Liver (tissue), 9 donors: ENCODE measurements around the gene TRIM46. TPM values are rescaled to one million over a fixed set of nuclear protein-coding genes. Genes with fewer than 3 reads are reported as not detected.

Source experiments
- DNase-seq: peaks from one replicate; pipeline ENCODE4 v3.0.0-alpha.2; 2017; ENCODE audit warnings: low spot score
- H3K27ac ChIP-seq, 2 donors: one replicate each; pipeline ENCODE4 v1.7.0; 2013; ENCODE audit warnings: inconsistent platforms in 2 of 2, low read length in 2 of 2, control low read depth in 1 of 2, low read depth in 1 of 2, mild to moderate bottlenecking in 1 of 2
- H3K27me3 ChIP-seq, 4 donors: one replicate each; pipeline versions ENCODE4 v1.6.1 to v1.7.0; 2013; ENCODE audit warnings: low read length in 3 of 4, inconsistent platforms in 1 of 4, mild to moderate bottlenecking in 1 of 4, moderate library complexity in 1 of 4; ENCODE audit not compliant: control insufficient read depth in 4 of 4, insufficient read depth in 4 of 4
- H3K36me3 ChIP-seq, 4 donors: one replicate each; pipeline versions ENCODE4 v1.6.1 to v1.7.0; 2013; ENCODE audit warnings: low read length in 3 of 4, mild to moderate bottlenecking in 3 of 4, low read depth in 1 of 4, moderate library complexity in 1 of 4; ENCODE audit not compliant: control insufficient read depth in 4 of 4, insufficient read depth in 3 of 4
- H3K4me1 ChIP-seq, 4 donors: one replicate each; pipeline versions ENCODE4 v1.6.1 to v1.7.0; 2013; ENCODE audit warnings: low read length in 3 of 4, mild to moderate bottlenecking in 3 of 4, moderate library complexity in 1 of 4; ENCODE audit not compliant: control insufficient read depth in 4 of 4, insufficient read depth in 4 of 4
- H3K4me3 ChIP-seq, 3 donors: one replicate each; pipeline versions ENCODE4 v1.6.1 to v1.7.0; 2013; ENCODE audit warnings: low read length in 3 of 3, control low read depth in 1 of 3, low read depth in 1 of 3, mild to moderate bottlenecking in 1 of 3
- H3K9ac ChIP-seq, 2 donors: one replicate each; pipeline ENCODE4 v1.7.0; 2013; ENCODE audit warnings: low read length in 2 of 2, mild to moderate bottlenecking in 2 of 2, moderate library complexity in 2 of 2, control low read depth in 1 of 2, low read depth in 1 of 2
- H3K9me3 ChIP-seq, 4 donors: one replicate each; pipeline versions ENCODE4 v1.6.1 to v1.7.0; 2013; ENCODE audit warnings: low read length in 3 of 4; ENCODE audit not compliant: control insufficient read depth in 4 of 4
- EGR1 ChIP-seq, 2 donors: IDR thresholded peaks; 2 replicates each; pipeline ENCODE4 v1.6.1; 2016 to 2018; ENCODE audit warnings: antibody characterized with exemption in 2 of 2, low read depth in 2 of 2
- FOXA2 ChIP-seq: IDR thresholded peaks from 2 replicates; pipeline ENCODE4 v1.6.1; 2016; ENCODE audit warnings: antibody characterized with exemption
- GABPA ChIP-seq, 2 donors: IDR thresholded peaks in 1 of 2; conservative IDR thresholded peaks in 1 of 2; 2 replicates each; pipeline ENCODE4 v1.6.1; 2016; ENCODE audit warnings: antibody characterized with exemption in 2 of 2, mild to moderate bottlenecking in 1 of 2, moderate library complexity in 1 of 2
- HNF4G ChIP-seq: IDR thresholded peaks from 2 replicates; pipeline ENCODE4 v1.6.1; 2016; ENCODE audit warnings: antibody characterized with exemption
- JUND ChIP-seq, 2 donors: IDR thresholded peaks; 2 replicates each; pipeline ENCODE4 v1.6.1; 2016; ENCODE audit warnings: antibody characterized with exemption in 2 of 2
- NR2F2 ChIP-seq: IDR thresholded peaks from 2 replicates; pipeline ENCODE4 v1.6.1; 2016; ENCODE audit warnings: antibody characterized with exemption
- SP1 ChIP-seq: IDR thresholded peaks from 2 replicates; pipeline ENCODE4 v1.6.1; 2018; ENCODE audit warnings: antibody characterized with exemption, mild to moderate bottlenecking
- YY1 ChIP-seq: IDR thresholded peaks from 2 replicates; pipeline ENCODE4 v1.6.1; 2016; ENCODE audit warnings: antibody characterized with exemption, mild to moderate bottlenecking
- WGBS: extraction: QIAGEN DNeasy Blood & Tissue Kit; methylation state at CpG from one replicate; pipeline ENCODE4 v1.1.7; 2013; 5-methylcytosine and 5-hydroxymethylcytosine counted together
- polyA plus RNA-seq, 2 donors: library from polyadenylated mRNA; stranded (reverse) in 1 of 2; unstranded in 1 of 2; fragments of 200-250 nt in 1 of 2; fragments of >200 nt in 1 of 2; fragmentation: Nextera tagmentation in 1 of 2; extraction: Ambion mirVana in 1 of 2; gene quantifications; one replicate each; pipeline versions ENCODE4 v1.2.1 to v1.2.3, GENCODE V29; 2013 to 2015
- total RNA-seq, 2 donors: library from RNA; depleted of rRNA; stranded (reverse); fragments of >200 nt; gene quantifications; one replicate each; pipeline ENCODE4 v1.2.3, GENCODE V29; 2014
- TF ChIP-seq, protein P1 (sequence below): IDR thresholded peaks from 2 replicates; pipeline ENCODE4 v1.6.1; 2016; ENCODE audit warnings: antibody characterized with exemption
- TF ChIP-seq, protein P2 (sequence below): IDR thresholded peaks from 2 replicates; pipeline ENCODE4 v1.6.1; 2016; ENCODE audit warnings: antibody characterized with exemption
- TF ChIP-seq, protein P3 (sequence below): IDR thresholded peaks from 2 replicates; pipeline ENCODE4 v1.6.1; 2016; ENCODE audit warnings: antibody characterized with exemption, mild to moderate bottlenecking
- TF ChIP-seq, protein P4 (sequence below): fragments of 150-350 bp; IDR thresholded peaks from 2 replicates; pipeline ENCODE4 v1.5.1; 2017; ENCODE audit warnings: improper control_type of control experiment, low read depth, low read length; ENCODE audit not compliant: missing input control
- donor health status: healthy.
- donor health status: healthy.
- donor health status: healthy.
- donor health status: healthy.
- donor health status: healthy.

The TRIM46 gene
- total and polyA plus RNA-seq, 4 donors: 0.07 to 0.17 (median 0.13) TPM

DNA sequence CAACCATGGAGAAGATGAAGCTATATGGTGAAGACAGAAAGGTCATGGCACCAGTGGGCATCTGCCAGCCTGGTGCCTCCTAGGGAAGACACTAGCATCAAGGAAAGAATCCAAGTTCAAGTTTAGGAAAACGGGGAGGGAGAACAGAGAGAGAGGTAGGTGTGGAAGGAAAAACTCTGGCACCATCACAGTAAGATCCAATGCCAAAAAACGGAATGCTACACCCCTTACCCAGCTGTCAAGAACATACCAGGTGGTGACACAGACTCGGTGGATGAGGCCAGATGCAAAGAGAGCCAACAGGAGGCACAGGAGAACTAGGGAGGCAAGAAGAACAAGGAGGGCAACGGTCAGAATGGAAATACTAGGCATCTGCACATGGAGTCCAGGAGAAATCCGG, 4.1 kb upstream of the TRIM46 start:
- Histone ChIP-seq H3K27ac (no peak overlapping the region), H3K4me3 (no peak overlapping the region), H3K36me3 (peaks cover 0 to 11% (median 5%) of the 10 kb centered on the region in 4 donors), H3K4me1 (peaks cover 0 to 21% (median 15%) of the 10 kb centered on the region in 4 donors), H3K27me3 (peaks cover 0 to 3% (median 0%) of the 10 kb centered on the region in 4 donors), H3K9me3 (no peaks in the 10 kb centered on the region), H3K9ac (no peak overlapping the region)
- WGBS: 76% methylated on average over 5 of the region's 5 CpGs
- DNase-seq: no peak
- TF ChIP-seq, protein P1, sequence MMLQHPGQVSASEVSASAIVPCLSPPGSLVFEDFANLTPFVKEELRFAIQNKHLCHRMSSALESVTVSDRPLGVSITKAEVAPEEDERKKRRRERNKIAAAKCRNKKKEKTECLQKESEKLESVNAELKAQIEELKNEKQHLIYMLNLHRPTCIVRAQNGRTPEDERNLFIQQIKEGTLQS: no peak
- TF ChIP-seq, protein P2, sequence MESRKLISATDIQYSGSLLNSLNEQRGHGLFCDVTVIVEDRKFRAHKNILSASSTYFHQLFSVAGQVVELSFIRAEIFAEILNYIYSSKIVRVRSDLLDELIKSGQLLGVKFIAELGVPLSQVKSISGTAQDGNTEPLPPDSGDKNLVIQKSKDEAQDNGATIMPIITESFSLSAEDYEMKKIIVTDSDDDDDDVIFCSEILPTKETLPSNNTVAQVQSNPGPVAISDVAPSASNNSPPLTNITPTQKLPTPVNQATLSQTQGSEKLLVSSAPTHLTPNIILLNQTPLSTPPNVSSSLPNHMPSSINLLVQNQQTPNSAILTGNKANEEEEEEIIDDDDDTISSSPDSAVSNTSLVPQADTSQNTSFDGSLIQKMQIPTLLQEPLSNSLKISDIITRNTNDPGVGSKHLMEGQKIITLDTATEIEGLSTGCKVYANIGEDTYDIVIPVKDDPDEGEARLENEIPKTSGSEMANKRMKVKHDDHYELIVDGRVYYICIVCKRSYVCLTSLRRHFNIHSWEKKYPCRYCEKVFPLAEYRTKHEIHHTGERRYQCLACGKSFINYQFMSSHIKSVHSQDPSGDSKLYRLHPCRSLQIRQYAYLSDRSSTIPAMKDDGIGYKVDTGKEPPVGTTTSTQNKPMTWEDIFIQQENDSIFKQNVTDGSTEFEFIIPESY: no peak
- no peak for TF ChIP-seq FOXA2
- TF ChIP-seq SP1: no peak
- no peak for TF ChIP-seq HNF4G
- TF ChIP-seq, protein P3, sequence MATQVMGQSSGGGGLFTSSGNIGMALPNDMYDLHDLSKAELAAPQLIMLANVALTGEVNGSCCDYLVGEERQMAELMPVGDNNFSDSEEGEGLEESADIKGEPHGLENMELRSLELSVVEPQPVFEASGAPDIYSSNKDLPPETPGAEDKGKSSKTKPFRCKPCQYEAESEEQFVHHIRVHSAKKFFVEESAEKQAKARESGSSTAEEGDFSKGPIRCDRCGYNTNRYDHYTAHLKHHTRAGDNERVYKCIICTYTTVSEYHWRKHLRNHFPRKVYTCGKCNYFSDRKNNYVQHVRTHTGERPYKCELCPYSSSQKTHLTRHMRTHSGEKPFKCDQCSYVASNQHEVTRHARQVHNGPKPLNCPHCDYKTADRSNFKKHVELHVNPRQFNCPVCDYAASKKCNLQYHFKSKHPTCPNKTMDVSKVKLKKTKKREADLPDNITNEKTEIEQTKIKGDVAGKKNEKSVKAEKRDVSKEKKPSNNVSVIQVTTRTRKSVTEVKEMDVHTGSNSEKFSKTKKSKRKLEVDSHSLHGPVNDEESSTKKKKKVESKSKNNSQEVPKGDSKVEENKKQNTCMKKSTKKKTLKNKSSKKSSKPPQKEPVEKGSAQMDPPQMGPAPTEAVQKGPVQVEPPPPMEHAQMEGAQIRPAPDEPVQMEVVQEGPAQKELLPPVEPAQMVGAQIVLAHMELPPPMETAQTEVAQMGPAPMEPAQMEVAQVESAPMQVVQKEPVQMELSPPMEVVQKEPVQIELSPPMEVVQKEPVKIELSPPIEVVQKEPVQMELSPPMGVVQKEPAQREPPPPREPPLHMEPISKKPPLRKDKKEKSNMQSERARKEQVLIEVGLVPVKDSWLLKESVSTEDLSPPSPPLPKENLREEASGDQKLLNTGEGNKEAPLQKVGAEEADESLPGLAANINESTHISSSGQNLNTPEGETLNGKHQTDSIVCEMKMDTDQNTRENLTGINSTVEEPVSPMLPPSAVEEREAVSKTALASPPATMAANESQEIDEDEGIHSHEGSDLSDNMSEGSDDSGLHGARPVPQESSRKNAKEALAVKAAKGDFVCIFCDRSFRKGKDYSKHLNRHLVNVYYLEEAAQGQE: no peak
- no peak for TF ChIP-seq GABPA (IDR thresholded peaks at IDR 0.05 in 1 of 2, conservative IDR thresholded peaks at IDR 0.05 in 1 of 2)
- TF ChIP-seq JUND (IDR thresholded peaks at IDR 0.05): no peak
- no peak for TF ChIP-seq EGR1 (IDR thresholded peaks at IDR 0.05; ENCODE audit: low read depth in 2 of 2)
- no peak for TF ChIP-seq NR2F2
- TF ChIP-seq, protein P4, sequence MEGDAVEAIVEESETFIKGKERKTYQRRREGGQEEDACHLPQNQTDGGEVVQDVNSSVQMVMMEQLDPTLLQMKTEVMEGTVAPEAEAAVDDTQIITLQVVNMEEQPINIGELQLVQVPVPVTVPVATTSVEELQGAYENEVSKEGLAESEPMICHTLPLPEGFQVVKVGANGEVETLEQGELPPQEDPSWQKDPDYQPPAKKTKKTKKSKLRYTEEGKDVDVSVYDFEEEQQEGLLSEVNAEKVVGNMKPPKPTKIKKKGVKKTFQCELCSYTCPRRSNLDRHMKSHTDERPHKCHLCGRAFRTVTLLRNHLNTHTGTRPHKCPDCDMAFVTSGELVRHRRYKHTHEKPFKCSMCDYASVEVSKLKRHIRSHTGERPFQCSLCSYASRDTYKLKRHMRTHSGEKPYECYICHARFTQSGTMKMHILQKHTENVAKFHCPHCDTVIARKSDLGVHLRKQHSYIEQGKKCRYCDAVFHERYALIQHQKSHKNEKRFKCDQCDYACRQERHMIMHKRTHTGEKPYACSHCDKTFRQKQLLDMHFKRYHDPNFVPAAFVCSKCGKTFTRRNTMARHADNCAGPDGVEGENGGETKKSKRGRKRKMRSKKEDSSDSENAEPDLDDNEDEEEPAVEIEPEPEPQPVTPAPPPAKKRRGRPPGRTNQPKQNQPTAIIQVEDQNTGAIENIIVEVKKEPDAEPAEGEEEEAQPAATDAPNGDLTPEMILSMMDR: no peak

DNA sequence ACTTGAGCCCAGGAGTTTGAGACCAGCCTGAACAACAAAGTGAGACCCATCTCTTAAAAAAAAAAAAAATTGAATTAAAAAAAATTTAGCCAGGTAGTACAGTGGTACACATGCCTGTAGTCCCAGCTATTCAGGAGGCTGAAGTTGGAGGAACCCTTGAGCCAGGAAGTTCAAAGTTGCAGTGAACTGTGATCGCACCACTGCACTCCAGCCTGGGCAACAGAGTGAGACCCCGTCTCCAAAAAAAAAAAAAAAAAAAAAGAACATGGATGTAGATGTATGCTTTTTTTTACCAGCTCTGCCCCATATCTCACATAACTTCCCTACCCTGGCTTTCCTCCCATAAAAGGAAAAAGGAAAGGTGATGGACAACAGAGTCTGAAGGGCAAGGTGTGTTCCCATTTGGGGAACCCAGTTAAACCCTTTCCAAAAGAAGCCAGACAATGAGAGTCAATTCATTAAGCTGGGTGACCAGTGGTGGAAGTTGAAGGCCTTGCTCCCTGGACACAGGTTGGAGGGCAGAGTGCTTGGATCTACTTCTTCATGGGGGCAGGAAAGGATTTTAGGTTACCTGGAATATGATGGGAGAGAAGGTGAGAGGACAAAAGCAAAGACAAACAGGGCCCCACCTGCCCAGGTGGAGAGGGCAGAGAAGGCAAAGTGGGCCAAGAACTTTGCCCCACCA, 3.4 kb upstream of the TRIM46 start:
- TF ChIP-seq YY1 (no peak), GABPA (IDR thresholded peaks at IDR 0.05 in 1 of 2, conservative IDR thresholded peaks at IDR 0.05 in 1 of 2) (no peak), JUND (IDR thresholded peaks at IDR 0.05) (no peak)
- no peak overlapping the region for H3K4me3 ChIP-seq

More for the DNA sequence above, 3.4 kb upstream of the TRIM46 start:
- Histone ChIP-seq H3K27ac (no peak overlapping the region), H3K36me3 (peaks cover 0 to 11% (median 5%) of the 10 kb centered on the region in 4 donors), H3K4me1 (peaks cover 0 to 21% (median 15%) of the 10 kb centered on the region in 4 donors), H3K9ac (no peak overlapping the region), H3K27me3 (peaks cover 0 to 3% (median 0%) of the 10 kb centered on the region in 4 donors), H3K9me3 (no peaks in the 10 kb centered on the region)
- no peak for DNase-seq
- WGBS: 96% methylated on average over 2 of the region's 2 CpGs
